GM21367 (cell line): Measurements from ENCODE around the gene DACT2.
"Not testable (repeated sequence)": the region's sequence is repeated elsewhere in the genome, so short reads cannot be mapped to it uniquely, and the experiment has no call there.

ENCODE experiments used
- ATAC-seq: cut with Tn5 transposase; IDR thresholded peaks from one replicate; pipeline ENCODE4 v1.9.1; 2021; ENCODE audit not compliant: unreplicated experiment

DACT2 gene

GRCh38 chr6:168326294-168327261, 7.0 kb upstream of the DACT2 start:
- no peak for ATAC-seq

- no peak for ATAC-seq
Observed at GRCh38 chr6:168322966-168323365, 3.4 kb upstream of the DACT2 start.

- no peak for ATAC-seq
Observed at GRCh38 chr6:168320634-168321033, 1.1 kb upstream of the DACT2 start.

- no peak for ATAC-seq
Observed at GRCh38 chr6:168318579-168319278, 848 bp downstream of the DACT2 start.

GRCh38 chr6:168318090-168318489, 1.5 kb downstream of the DACT2 start:
- ATAC-seq = no peak

- ATAC-seq = no peak
Observed at GRCh38 chr6:168315596-168315995, 4.0 kb downstream of the DACT2 start.

- ATAC-seq = no peak
Observed at GRCh38 chr6:168314948-168315347, 4.6 kb downstream of the DACT2 start.

- no peak for ATAC-seq
Observed at GRCh38 chr6:168314021-168314420, 5.6 kb downstream of the DACT2 start.

GRCh38 chr6:168313431-168314011, 6.1 kb downstream of the DACT2 start:
- ATAC-seq = no peak

- ATAC-seq = not testable (repeated sequence)
Observed at GRCh38 chr6:168312125-168312507, 7.5 kb downstream of the DACT2 start.

- ATAC-seq = no peak
Observed at GRCh38 chr6:168311410-168312124, 8.0 kb downstream of the DACT2 start.

GRCh38 chr6:168310945-168311344, 8.6 kb downstream of the DACT2 start:
- ATAC-seq = no peak

- ATAC-seq = no peak
Observed at GRCh38 chr6:168310403-168310802, 9.2 kb downstream of the DACT2 start.

- ATAC-seq = no peak
Observed at GRCh38 chr6:168309997-168310396, 9.6 kb downstream of the DACT2 start.

- no peak for ATAC-seq
Observed at GRCh38 chr6:168309183-168309582, 10.4 kb downstream of the DACT2 start.

- ATAC-seq = no peak
Observed at GRCh38 chr6:168308390-168309144, 11.0 kb downstream of the DACT2 start.

- no peak for ATAC-seq
Observed at GRCh38 chr6:168307695-168308021, 11.9 kb downstream of the DACT2 start.

- ATAC-seq = no peak
Observed at GRCh38 chr6:168307015-168307694, 12.4 kb downstream of the DACT2 start.

- ATAC-seq = no peak
Observed at GRCh38 chr6:168305863-168306262, 13.7 kb downstream of the DACT2 start.
